Esophagus mucosa (tissue), 1 donor: ENCODE data around the gene PPP4R2. TPM values are rescaled to one million over a fixed set of nuclear protein-coding genes. Genes with fewer than 3 reads are reported as not detected.

Experiments used
- ATAC-seq: fragments of 200-7000 bp; cut with Tn5 transposase; one replicate; pipeline ENCODE4 v1.9.1; 2020
- total RNA-seq: library from RNA; stranded (reverse); gene quantifications from one replicate; pipeline ENCODE4 v1.2.4, GENCODE V29; 2023
- donor health status: DM: yes; HTN: yes; CAD: no.

PPP4R2 gene
- 44.5 TPM for total RNA-seq

- ATAC-seq: peak; percentile 99
Measured at GRCh38 chr3:72996473-72997333, at the start of gene PPP4R2. TSS of gene PPP4R2 (plus strand) at chr3:72996811. CDS start at chr3:72997038, 227 bp downstream.

DNA sequence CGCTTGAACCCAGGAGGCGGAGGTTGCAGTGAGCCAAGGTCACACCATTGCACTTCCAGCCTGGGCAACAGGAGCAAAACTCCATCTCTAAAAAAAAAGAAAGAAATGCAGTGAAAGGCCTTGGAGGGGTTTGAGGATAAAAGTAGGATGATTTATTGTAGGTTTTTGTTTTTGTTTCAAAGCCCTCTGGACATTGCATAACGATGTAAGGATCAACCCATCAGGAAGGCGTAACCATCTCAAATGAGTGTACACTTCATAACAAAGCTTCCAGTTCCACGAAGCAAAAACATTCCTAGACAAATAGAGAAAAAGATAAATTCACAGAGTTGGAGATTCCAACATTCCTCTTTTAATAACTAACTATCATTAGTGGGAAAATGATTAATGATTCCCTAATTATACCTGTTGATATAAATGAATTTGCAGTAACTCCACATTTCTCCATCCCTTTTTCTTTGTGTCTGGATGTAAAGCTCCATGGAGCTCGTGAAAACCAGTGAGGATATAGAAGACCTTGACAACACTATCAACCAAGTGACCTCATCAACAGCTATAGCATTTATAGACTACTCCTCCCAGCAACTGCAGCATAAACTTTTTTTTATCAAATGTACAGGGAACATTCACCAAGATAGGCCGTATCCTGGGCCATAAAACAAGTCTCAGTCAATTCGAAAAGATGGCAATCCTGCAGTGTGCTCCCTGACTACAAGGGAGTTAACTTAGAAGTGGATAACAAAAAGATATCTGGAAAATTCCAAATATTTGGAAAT, 48.7 kb upstream of the PPP4R2 start:
- no peak for ATAC-seq

DNA sequence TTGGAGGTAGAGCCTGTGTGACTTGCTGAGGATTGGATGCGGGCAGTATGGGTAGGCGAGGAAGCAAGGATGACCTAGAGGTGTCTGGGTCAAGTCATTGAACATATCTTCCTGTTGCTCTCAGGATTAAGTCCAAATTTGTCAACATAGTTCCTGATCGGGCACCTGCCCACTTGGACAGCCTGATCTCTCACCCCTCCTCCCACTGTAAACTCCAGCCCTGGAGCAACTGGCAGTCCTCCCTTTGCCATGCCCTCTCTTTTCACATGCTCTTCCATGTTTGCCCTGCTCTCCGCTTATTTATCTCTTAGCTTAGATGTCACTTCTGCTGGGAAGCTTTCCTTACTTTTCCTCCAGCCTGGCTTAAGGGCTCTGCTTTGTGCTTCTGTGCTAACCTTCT, 47.6 kb upstream of the PPP4R2 start:
- ATAC-seq: no peak

GRCh38 chr3:72950372-72950771, 46.2 kb upstream of the PPP4R2 start:
- no peak for ATAC-seq

- no peak for ATAC-seq
Measured at GRCh38 chr3:72950801-72951200, 45.8 kb upstream of the PPP4R2 start.

- no peak for ATAC-seq
Measured at GRCh38 chr3:72951259-72951722, 45.3 kb upstream of the PPP4R2 start.

DNA sequence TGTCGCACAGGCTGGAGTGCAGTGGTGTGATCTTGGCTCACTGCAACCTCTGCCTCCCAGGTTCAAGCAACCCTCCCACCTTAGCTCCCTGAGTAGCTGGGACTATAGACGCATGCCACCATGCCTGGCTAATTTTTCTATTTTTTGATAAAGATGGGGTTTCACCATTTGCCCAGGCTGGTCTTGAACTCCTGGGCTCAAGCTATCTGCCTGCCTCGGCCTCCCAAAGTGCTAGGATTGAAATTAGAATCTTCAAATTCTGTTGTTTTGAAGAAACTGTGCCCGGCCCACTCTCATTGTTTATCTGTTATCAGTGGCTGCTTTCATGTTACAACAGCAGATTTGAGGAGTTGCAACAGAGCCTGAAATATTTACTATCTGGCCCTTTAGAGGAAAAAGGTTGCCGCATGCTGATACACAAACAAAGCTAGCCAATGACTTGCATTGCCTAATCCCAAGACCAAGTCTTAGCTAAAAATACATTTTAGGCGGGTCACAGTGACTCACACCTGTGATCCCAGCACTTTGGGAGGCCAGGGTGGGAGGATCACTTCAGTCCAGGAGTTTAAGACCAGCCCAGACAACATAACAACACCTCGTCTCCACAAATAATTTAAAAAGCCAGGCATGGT, 43.2 kb upstream of the PPP4R2 start:
- ATAC-seq: no peak

DNA sequence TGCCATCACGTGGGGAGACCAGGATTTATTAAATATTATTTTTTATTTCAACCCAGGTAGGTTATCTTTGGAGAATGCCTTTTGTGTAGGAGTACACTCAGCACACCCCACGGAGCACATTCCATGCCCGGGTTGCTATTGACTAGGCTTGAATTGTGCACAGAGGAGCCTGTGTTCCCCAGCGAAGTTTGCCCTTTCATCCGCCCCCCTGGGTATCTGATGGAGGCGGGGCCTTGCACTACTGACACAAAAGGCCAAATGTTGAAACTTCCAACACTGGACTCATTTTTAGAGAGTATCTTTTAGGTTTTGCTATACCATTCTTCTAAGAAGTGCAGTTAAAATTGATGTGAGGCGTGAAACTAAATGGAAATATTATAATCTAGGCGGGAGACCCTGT, 39.3 kb upstream of the PPP4R2 start:
- no peak for ATAC-seq

DNA sequence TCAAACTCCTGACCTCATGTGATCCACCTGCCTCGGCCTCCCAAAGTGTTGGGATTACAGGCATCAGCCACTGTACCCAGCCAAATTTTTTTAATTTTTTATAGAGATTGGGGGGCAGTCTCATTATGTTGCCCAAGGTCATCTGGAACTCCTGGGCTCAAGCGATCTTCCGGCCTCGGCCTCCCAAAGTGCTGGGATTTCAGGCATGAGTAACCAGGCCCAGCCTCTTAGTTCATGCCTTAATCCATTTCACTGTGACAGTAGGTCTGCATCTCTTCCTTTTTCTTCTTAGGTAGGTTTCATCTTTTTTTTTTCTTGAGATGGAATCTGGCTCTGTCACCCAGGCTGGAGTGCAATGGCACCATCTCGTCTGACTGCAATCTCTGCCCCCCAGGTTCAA, 37.3 kb upstream of the PPP4R2 start:
- no peak for ATAC-seq

DNA sequence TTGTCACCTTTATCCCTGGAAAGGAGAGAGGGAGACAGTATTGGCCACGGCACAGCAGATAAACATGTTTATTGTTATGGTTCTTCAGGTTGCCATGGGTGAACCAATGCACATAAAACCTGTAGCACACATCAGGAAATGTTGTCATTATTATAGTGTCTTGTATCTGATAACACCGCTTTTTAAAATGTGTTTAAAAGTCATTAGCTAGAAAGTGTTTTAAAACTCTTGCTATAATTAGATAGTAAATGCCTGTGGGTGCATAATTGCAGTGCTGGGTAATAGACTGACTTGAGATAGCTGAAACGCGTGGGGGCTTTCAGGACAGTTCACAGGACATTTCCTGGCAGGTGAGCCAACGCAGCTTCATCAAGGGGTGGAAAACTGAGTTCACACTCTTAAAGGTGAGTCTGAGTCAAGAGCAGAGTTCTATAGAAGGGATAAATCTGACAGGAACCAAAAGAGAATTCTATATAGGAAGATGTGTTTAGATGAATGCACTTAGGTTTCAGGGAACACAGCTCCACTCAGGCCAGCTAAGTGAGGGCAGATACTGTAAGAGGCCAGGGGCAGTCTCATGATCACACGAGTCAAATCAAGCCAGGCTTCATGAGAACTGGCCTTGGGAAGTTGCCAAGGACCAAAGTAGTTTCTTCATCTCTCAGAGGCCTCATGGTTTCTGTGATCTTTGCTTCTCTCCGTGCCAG, 35.6 kb upstream of the PPP4R2 start:
- no peak for ATAC-seq

DNA sequence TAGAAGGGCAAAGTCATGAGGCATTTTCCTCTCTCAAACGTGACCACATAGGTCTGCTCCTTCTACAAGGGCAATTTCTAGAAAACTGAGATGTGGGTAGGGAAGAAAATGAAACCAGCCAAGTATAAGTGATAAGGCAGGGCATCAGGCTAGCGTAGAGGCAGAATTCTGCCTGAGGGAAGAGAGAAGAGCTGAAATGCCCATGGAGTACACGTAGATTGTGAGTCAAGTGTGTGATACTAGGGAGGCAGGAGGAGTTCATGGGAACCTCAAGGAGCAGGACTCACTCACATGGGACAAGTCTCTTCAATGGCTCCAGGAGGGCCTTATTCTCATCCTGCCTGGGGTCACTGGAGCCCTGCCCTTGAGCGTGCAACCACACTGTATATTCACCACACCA, 34.9 kb upstream of the PPP4R2 start:
- ATAC-seq: no peak

GRCh38 chr3:72962317-72962716, 34.3 kb upstream of the PPP4R2 start:
- no peak for ATAC-seq

- ATAC-seq: no peak
Measured at GRCh38 chr3:72964633-72965032, 32.0 kb upstream of the PPP4R2 start.

DNA sequence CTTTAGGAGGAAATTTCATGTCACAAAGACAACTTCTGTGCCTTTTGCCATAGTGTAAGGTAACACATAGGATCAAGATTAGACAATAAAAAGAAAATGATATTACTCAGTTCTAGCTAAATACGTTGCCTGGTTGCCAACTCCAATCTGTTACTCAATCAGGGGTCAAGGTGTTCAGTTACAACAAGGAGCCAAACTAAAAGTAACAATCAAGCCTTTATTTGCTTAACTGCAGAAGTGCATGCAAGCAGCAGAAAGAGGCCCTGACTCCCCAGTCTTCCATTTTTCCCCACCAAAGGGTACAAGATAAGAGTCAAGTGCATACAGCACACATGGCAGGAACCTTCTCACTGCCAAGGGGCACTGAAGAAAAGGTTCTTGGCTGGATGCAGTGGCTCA, 28.3 kb upstream of the PPP4R2 start:
- no peak for ATAC-seq

- no peak for ATAC-seq
Measured at GRCh38 chr3:72969766-72970165, 26.8 kb upstream of the PPP4R2 start.

GRCh38 chr3:72970942-72971341, 25.7 kb upstream of the PPP4R2 start:
- ATAC-seq: no peak

DNA sequence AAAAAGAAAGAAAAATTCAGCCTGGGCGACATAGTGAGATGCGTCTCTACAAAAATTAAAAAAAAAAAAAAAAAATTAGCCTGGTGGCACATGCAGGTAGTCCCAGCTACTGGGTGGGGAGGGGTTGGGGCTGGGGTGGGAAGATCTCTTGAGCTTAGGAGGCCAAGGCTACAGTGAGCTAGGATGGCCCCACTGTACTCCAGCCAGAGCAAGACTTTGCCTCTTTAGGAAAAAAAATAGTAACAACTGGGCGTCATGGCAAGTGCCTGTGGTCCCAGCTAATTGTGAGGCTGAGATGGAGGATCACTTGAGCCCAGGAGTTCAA, 23.9 kb upstream of the PPP4R2 start:
- no peak for ATAC-seq

- ATAC-seq: peak; percentile 31
Measured at GRCh38 chr3:72973031-72973723, 23.4 kb upstream of the PPP4R2 start.

DNA sequence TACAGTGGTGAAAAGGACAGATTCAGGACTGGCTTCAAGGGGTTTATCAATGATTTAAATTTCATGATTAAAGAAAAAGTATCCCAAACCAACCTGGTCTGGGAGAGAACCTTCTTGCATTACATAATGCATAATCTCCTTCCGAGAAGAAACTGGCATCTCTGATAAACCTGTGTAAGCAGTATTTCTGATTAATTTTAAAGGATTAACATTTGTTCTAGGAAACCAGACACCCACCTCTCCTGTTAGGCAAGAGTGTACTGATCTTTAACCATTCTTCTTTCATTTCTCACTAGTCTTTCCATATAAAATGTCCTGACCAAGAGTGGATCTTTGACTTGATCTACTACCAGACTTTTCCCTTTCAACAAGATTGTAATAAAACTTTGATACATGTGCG, 22.8 kb upstream of the PPP4R2 start:
- peak; percentile 59 for ATAC-seq

- ATAC-seq: no peak
Measured at GRCh38 chr3:72974956-72975355, 21.7 kb upstream of the PPP4R2 start.

GRCh38 chr3:72976281-72976741, 20.3 kb upstream of the PPP4R2 start:
- ATAC-seq: peak; percentile 54
